GM12865 (cell line): ENCODE data around the gene CDH4.
"Not testable (repeated sequence)": the region's sequence is repeated elsewhere in the genome, so short reads cannot be mapped to it uniquely, and the experiment has no call there.

Experiments used
- DNase-seq: peaks from one replicate; pipeline ENCODE4 v3.0.0; 2010; ENCODE audit warnings: low read depth
- H3K4me3 ChIP-seq: 2 replicates; pipeline ENCODE4 v1.5.1; 2011; ENCODE audit warnings: mild to moderate bottlenecking, low read depth, low read length, control low read depth
- CTCF ChIP-seq: IDR thresholded peaks from 2 replicates; pipeline ENCODE4 v1.5.1; 2011; ENCODE audit warnings: low read length, control low read depth, low read depth, inconsistent platforms; ENCODE audit not compliant: insufficient read depth; ENCODE audit errors: missing control alignments

Gene CDH4

GRCh38 chr20:61419501-61419900 lies 167.4 kb downstream of the CDH4 start:
- H3K4me3 ChIP-seq: no peak overlapping the region
- no peak for DNase-seq
- no peak for TF ChIP-seq CTCF

GRCh38 chr20:61420056-61420455 lies 168.0 kb downstream of the CDH4 start:
- DNase-seq: no peak
- no peak for TF ChIP-seq CTCF
- no peak overlapping the region for H3K4me3 ChIP-seq

- DNase-seq: no peak
- no peak overlapping the region for H3K4me3 ChIP-seq
- TF ChIP-seq CTCF: no peak
Measured at GRCh38 chr20:61420781-61421180, 168.7 kb downstream of the CDH4 start.

- no peak overlapping the region for H3K4me3 ChIP-seq
- TF ChIP-seq CTCF: no peak
- DNase-seq: no peak
Measured at GRCh38 chr20:61422636-61423425, 170.8 kb downstream of the CDH4 start.

- no peak for DNase-seq
- no peak for TF ChIP-seq CTCF
- no peak overlapping the region for H3K4me3 ChIP-seq
Measured at GRCh38 chr20:61424011-61424627, 172.1 kb downstream of the CDH4 start.

GRCh38 chr20:61424628-61425420 lies 172.8 kb downstream of the CDH4 start:
- TF ChIP-seq CTCF: no peak
- no peak overlapping the region for H3K4me3 ChIP-seq
- no peak for DNase-seq

GRCh38 chr20:61425541-61425991 lies 173.5 kb downstream of the CDH4 start:
- not testable (repeated sequence) for DNase-seq, H3K4me3 ChIP-seq
